ENCODE results near the gene C11orf68. TPM values are rescaled to one million over a fixed set of nuclear protein-coding genes. Genes with fewer than 3 reads are reported as not detected.
A peak's percentile ranks its signal among the peaks of the same experiment; 100 is the strongest.

The C11orf68 gene
- total RNA-seq, 1 donor from 2014 or later, result 31.7 TPM

- Mint-ChIP-seq H3K27me3 (no peaks in the 10 kb centered on the region), H3K9me3 (no peaks in the 10 kb centered on the region), H3K36me3 (ENCODE audit: low read depth) (peaks cover 53% of the 10 kb centered on the region), H3K4me3 (peak overlapping the region; percentile 97), H3K27ac (peak overlapping the region; percentile 95), H3K4me1 (peaks cover 42% of the 10 kb centered on the region)
- intact Hi-C loops (cut with micrococcal nuclease), result loop anchor here (1.0 kb wide), 1 partner anchor 27 kb away; no protein-coding TSS in a partner anchor
- DNase-seq (no peak), ATAC-seq (ENCODE audit: low read depth) (no peak)
- CTCF ChIA-PET, result interaction anchor here (1.2 to 1.7 kb wide), 2 partner anchors 71 to 78 kb away, joined by 3 to 12 read pairs; no protein-coding TSS in a partner anchor
- POLR2A ChIA-PET, result interaction anchor here (0.5 to 6.6 kb wide), 14 partner anchors 32 to 1475 kb away, joined by 3 to 142 read pairs (median 4); partner anchors contain the start of genes BANF1, CCDC85B, CFL1 and FIBP
- no peak for TF ChIP-seq CTCF (IDR thresholded peaks at IDR 0.05)
These were observed 43.3 kb upstream of the C11orf68 start for GRCh38 chr11:65962141-65962564.

DNA sequence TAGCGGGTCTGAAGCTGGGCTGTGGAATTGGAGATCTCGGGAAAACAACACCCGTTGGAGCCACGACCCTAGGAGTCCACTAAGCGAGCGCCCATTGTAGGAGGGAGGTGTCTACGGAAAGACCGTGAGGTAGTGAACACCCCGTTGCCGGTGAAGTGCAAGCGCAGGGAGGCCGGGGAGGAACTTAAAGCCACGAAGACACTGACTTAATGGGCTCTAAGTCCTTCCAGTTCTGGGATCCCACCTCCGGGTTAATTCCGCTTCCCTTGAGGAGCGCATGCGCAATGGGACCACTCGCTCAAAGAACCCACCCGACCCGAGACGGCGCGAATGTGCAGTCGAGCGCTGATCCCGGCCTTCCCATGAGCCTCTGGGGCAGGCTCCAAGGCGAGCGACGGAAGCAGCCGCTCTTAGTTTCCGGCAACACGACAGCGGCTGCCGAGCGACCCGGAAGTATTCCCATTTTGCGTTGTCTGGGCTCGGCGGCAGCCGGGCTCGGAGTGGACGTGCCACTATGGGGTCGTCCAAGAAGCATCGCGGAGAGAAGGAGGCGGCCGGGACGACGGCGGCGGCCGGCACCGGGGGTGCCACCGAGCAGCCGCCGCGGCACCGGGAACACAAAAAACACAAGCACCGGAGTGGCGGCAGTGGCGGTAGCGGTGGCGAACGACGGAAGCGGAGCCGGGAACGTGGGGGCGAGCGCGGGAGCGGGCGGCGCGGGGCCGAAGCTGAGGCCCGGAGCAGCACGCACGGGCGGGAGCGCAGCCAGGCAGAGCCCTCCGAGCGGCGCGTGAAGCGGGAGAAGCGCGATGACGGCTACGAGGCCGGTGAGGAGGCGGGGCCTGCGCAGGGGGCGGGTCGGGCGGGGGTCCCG is 42.6 kb upstream of the C11orf68 start, which contains the start of gene SART1:
TSS of gene SART1 (plus strand) at position 468 of the 874 bp plus-strand sequence. CDS start at position 515, 47 bp downstream.
- CTCF ChIA-PET, result interaction anchor here (1.1 to 1.7 kb wide), 3 partner anchors 70 to 77 kb away, joined by 3 to 12 read pairs (median 3); partner anchors contain the start of gene FIBP
- POLR2A ChIA-PET, result interaction anchor here (0.5 to 6.6 kb wide), 23 partner anchors 10 to 1475 kb away, joined by 3 to 142 read pairs (median 4); partner anchors contain the start of genes BANF1, CCDC85B, CFL1 and FIBP
- intact Hi-C loops (cut with micrococcal nuclease), result loop anchor here (1.0 to 2.0 kb wide), 6 partner anchors 28 to 102 kb away; partner anchors contain the start of genes BANF1, C11orf68, DRAP1 and EIF1AD
- DNase-seq (peak; percentile 85), ATAC-seq (ENCODE audit: low read depth) (peak; percentile 89)
- Mint-ChIP-seq H3K36me3 (ENCODE audit: low read depth) (peaks cover 46% of the 10 kb centered on the region), H3K4me1 (peaks cover 48% of the 10 kb centered on the region), H3K4me3 (peak within 1 kb of the TSS; percentile 97), H3K27ac (peak within 1 kb of the TSS; percentile 95), H3K9me3 (no peaks in the 10 kb centered on the region), H3K27me3 (no peaks in the 10 kb centered on the region)
- TF ChIP-seq CTCF (IDR thresholded peaks at IDR 0.05), result no peak

DNA sequence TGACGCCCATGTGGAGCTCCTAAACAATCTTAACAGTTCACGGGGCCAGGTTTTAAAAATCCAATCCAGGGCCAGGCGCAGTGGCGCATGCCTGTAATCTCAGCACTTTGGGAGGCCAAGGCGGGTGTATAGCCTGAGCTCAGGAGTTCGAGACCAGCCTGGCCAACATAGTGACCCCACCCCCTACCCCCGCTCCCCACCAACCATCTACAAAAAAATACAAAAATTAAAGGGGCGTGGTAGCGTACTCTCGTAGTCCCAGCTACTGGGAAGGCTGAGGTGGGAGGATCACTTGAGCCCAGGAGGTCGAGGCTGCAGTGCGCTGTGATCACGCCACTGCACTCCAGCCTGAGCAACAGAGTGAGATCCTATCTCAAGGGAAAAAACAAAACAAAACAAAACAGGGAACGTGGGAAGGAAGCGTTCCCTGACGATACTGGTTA is 42.0 kb upstream of the C11orf68 start:
- H3K9me3 Mint-ChIP-seq, result no peaks in the 10 kb centered on the region

DNA sequence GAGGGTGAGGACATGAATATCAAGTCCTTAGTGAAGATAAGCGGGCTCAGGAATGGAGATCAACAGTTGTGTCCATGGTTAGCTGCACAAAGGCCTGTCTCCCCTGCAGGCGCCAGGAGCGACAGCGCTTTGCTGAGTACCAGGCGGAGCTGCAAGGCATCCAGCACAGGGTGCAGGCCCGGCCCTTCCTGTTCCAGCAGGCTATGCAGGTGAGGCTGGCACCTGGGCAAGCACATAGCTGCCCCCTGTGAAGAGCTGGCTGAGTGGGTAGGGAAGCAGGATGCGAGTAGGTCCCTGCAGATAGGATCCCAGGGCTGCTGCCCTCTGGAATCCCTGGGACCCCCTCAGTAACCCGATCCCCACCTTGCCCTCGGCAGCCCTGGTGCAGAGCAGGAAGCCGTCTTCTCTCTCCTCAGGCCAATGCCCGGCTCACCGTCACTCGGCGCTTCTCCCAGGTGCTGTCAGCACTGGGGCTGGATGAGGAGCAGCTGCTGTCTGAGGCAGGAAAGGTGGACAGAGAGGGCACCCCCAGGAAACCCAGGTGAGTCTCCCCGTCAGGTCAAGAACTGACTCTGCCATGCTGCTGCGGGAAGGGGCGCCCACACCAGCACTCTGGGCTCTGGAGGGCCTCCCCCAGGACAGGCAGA is 40.0 kb upstream of the C11orf68 start:
- CTCF ChIA-PET, result interaction anchor here (0.8 to 3.0 kb wide), 3 partner anchors 63 to 74 kb away, joined by 3 to 12 read pairs (median 6); partner anchors contain the start of gene CCDC85B
- intact Hi-C loops (cut with micrococcal nuclease), result no loop called here
- POLR2A ChIA-PET, result interaction anchor here (0.6 to 6.6 kb wide), 3 partner anchors 10 to 68 kb away, joined by 3 to 142 read pairs (median 4); partner anchors contain the start of genes CCDC85B and FIBP
- ATAC-seq (ENCODE audit: low read depth) (no peak), DNase-seq (no peak)
- no peak for TF ChIP-seq CTCF (IDR thresholded peaks at IDR 0.05)
- Mint-ChIP-seq H3K27ac (peak overlapping the region; percentile 68), H3K9me3 (no peaks in the 10 kb centered on the region), H3K4me1 (peaks cover 48% of the 10 kb centered on the region), H3K4me3 (no peak overlapping the region), H3K27me3 (no peaks in the 10 kb centered on the region), H3K36me3 (ENCODE audit: low read depth) (peaks cover 20% of the 10 kb centered on the region)

More for the DNA sequence above, 42.0 kb upstream of the C11orf68 start:
- peaks cover 40% of the 10 kb centered on the region for H3K36me3 Mint-ChIP-seq (ENCODE audit: low read depth)
- DNase-seq (no peak), ATAC-seq (ENCODE audit: low read depth) (peak; percentile 2)
- H3K4me3 Mint-ChIP-seq, result peak overlapping the region; percentile 97
- no peaks in the 10 kb centered on the region for H3K27me3 Mint-ChIP-seq
- peak overlapping the region; percentile 95 for H3K27ac Mint-ChIP-seq
- POLR2A ChIA-PET, result interaction anchor here (0.6 to 6.6 kb wide), 15 partner anchors 10 to 695 kb away, joined by 3 to 142 read pairs (median 4); partner anchors contain the start of genes CCDC85B, CFL1, FIBP and FOSL1
- intact Hi-C loops (cut with micrococcal nuclease), result loop anchor here (1.0 to 2.0 kb wide), 5 partner anchors 32 to 102 kb away; partner anchors contain the start of genes BANF1, C11orf68, DRAP1 and EIF1AD
- TF ChIP-seq CTCF (IDR thresholded peaks at IDR 0.05), result no peak
- CTCF ChIA-PET, result interaction anchor here (1.1 to 1.7 kb wide), 3 partner anchors 70 to 76 kb away, joined by 3 to 12 read pairs (median 3); partner anchors contain the start of gene FIBP
- H3K4me1 Mint-ChIP-seq, result peaks cover 50% of the 10 kb centered on the region

Measured in activated B cell treated with CpG ODN at 0.5 μM for 24 hours (primary cell).